IMR-90 (cell line): ENCODE measurements around the gene HCLS1.

ENCODE experiments used
- MAFK ChIP-seq: IDR thresholded peaks from 2 replicates; pipeline ENCODE4 v1.6.1; 2012; ENCODE audit warnings: low read depth, low read length, improper control_type of control experiment
- MAZ ChIP-seq: IDR thresholded peaks from 2 replicates; pipeline ENCODE4 v1.6.1; 2012; ENCODE audit warnings: low read depth, mild to moderate bottlenecking, low read length, improper control_type of control experiment, moderate library complexity, borderline replicate concordance
- POLR2A ChIP-seq: IDR thresholded peaks from 2 replicates; pipeline ENCODE4 v1.6.1; 2012; ENCODE audit warnings: mild to moderate bottlenecking, low read depth, low read length
- RAD21 ChIP-seq: IDR thresholded peaks from 2 replicates; pipeline ENCODE4 v1.6.1; 2012; ENCODE audit warnings: low read length, improper control_type of control experiment
- RFX5 ChIP-seq: IDR thresholded peaks from 2 replicates; pipeline ENCODE4 v1.8.0; 2012; ENCODE audit warnings: low read depth, mild to moderate bottlenecking, low read length, moderate library complexity
- TF ChIP-seq, protein P1 (sequence below): conservative IDR thresholded peaks from 2 replicates; pipeline ENCODE4 v1.5.1; 2012; ENCODE audit warnings: mild to moderate bottlenecking, low read depth, low read length, improper control_type of control experiment
- TF ChIP-seq, protein P2 (sequence below): fragments of 150-350 bp; IDR thresholded peaks from 2 replicates; pipeline ENCODE4 v1.6.1; 2016; ENCODE audit warnings: low read depth, mild to moderate bottlenecking, low read length, moderate library complexity, borderline replicate concordance

DNA sequence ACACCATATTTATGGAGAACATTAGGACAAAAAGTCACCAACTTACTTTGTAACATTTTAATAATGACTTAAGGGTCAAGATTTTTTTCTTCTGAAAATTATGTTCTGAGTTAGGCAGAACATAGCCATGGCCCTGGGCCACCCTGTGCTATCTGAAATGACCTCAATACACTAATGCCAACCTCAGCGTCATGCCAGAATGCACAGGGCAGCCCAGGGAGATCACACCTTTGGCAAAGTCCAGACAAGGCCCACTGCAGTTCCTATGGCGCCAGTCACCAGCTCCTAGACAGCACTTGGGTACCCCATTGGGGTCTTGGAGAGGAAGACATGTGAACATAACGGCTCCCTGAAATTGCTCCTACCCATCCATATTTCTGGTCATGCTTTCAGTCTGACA is 33.1 kb downstream of the HCLS1 start:
- TF ChIP-seq, protein P1, sequence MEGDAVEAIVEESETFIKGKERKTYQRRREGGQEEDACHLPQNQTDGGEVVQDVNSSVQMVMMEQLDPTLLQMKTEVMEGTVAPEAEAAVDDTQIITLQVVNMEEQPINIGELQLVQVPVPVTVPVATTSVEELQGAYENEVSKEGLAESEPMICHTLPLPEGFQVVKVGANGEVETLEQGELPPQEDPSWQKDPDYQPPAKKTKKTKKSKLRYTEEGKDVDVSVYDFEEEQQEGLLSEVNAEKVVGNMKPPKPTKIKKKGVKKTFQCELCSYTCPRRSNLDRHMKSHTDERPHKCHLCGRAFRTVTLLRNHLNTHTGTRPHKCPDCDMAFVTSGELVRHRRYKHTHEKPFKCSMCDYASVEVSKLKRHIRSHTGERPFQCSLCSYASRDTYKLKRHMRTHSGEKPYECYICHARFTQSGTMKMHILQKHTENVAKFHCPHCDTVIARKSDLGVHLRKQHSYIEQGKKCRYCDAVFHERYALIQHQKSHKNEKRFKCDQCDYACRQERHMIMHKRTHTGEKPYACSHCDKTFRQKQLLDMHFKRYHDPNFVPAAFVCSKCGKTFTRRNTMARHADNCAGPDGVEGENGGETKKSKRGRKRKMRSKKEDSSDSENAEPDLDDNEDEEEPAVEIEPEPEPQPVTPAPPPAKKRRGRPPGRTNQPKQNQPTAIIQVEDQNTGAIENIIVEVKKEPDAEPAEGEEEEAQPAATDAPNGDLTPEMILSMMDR = no peak
- no peak for TF ChIP-seq RAD21
- TF ChIP-seq RFX5 = no peak
- no peak for TF ChIP-seq MAFK
- TF ChIP-seq POLR2A = no peak
- TF ChIP-seq MAZ = no peak
- TF ChIP-seq, protein P2, sequence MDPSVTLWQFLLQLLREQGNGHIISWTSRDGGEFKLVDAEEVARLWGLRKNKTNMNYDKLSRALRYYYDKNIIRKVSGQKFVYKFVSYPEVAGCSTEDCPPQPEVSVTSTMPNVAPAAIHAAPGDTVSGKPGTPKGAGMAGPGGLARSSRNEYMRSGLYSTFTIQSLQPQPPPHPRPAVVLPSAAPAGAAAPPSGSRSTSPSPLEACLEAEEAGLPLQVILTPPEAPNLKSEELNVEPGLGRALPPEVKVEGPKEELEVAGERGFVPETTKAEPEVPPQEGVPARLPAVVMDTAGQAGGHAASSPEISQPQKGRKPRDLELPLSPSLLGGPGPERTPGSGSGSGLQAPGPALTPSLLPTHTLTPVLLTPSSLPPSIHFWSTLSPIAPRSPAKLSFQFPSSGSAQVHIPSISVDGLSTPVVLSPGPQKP = no peak
